Endometrial microvascular endothelial cells (primary cell): ENCODE data around the gene ATG10. TPM values are rescaled to one million over a fixed set of nuclear protein-coding genes. Genes with fewer than 3 reads are reported as not detected.

Experiments
- in situ Hi-C: cut with HindIII; loops from 2 replicates; pipeline ENCODE4 v1.10.0; 2017; ENCODE audit warnings: low sequenced_read_pairs, low pct_unique_long_range_greater_than_20kb; ENCODE audit errors: inconsistent ontology term
- total RNA-seq: library from RNA; depleted of rRNA; stranded (reverse); fragments of >200 nt; gene quantifications from one replicate; pipeline ENCODE4 v1.2.3, GENCODE V29; 2015; ENCODE audit errors: inconsistent ontology term

ATG10 gene
- total RNA-seq, 1 donor from 2014 or later = 9.9 TPM

DNA sequence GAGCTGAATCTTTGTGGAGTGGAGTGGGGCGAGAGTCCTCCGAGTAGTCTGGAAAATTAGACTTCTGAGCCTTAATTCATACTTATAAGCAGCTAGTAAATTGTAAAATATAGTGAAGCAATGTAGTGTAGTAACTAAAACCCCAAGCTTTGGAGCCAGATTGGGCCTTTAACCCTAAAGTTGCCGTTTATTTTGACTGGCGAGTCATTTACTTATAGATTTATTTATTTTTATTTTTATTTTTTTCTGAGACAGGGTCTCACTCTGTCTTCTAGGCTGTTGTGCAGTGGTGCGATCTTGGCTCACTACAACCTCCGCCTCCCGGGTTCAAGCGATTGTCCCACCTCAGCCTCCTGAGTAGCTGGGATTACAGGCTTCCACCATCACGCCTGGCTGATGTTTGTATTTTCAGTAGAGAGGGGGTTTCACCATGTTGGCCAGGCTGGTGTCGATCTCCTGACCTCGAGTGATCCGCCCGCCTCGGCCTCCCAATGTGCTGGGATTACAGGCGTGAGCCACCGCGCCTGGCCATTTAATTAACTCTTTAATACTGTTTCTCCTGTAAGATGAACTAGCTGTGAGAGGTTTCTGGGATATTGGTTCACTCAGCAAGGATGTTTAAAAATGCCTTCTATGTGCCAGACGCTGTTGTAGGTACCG is 307.0 kb downstream of the ATG10 start:
- in situ Hi-C loops = no loop called here

DNA sequence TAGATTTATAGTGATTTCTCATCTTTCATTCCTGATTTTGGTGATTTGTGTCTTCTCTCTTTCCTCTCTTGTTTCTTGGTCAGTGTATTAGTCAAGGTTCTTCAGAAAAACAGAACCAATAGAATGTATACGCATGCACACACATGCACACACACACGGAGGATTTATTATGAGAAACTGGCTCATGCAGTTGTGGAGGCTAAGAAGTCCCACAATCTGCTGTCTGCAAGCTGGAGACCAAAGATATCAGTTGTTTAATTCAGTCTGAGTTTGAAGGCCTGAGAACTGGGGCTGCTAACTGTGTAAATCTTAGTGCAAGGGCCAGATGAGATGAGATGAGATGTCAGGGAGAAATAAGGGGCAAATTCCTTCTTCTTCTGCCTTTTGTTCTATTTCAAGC is 312.1 kb downstream of the ATG10 start:
- in situ Hi-C loops = no loop called here

DNA sequence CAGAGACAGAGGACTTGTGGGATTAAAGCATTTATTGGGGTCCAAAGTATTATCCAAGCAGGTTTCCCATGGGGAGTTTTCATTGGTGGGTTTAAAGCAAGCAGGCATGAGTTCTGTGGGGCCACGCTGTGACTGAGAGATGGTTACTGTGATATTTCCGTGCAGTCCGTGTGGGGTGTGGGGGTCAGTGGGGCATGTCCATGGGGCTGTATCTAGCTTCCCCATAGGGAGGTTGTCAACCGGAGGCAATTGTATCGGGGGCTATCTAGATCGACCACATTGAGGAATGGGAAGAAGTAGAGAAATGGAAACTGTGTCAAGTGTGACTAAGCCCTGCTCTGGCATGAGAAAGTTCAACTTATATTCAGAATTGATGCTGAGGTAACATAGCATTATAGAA is 313.4 kb downstream of the ATG10 start:
- in situ Hi-C loops = no loop called here

DNA sequence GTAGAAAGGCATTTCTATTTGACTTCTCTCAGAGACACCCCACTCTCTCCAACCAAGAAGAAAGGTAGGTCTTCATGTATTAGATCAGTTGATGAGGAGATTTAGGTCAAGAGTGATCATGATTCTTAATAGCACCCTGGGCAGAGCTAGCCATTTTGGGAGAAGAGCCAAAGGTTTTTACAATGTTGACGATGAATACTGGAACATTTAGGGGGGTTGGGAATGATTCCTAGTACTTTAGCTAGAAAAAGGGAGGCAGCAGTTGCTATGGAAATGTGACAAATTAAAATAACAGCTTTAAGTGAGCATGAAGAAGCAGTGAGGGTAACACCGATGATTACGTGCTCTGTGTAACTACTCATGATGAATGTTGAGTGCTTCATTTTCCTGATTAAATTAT is 315.8 kb downstream of the ATG10 start:
- in situ Hi-C loops = no loop called here

DNA sequence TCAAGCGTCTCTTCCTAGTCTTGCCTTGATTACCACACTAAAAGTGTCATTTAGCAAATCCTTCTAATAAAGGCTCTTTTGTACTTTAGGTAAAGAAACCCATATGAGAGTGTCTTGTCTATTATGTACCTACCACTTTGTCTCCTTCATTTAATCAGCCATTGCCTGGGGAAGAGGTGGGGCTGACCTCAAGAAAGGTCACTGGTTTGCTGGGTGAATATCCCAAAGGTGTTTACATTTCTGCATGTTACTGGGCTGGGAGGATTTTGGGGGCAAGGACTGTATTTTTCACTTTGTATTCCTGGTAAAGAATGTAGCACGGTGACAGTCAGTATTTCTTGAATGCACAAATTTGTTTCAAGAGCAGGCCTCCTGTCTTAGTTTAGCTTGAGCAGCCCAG is 318.2 kb downstream of the ATG10 start:
- in situ Hi-C loops = no loop called here

DNA sequence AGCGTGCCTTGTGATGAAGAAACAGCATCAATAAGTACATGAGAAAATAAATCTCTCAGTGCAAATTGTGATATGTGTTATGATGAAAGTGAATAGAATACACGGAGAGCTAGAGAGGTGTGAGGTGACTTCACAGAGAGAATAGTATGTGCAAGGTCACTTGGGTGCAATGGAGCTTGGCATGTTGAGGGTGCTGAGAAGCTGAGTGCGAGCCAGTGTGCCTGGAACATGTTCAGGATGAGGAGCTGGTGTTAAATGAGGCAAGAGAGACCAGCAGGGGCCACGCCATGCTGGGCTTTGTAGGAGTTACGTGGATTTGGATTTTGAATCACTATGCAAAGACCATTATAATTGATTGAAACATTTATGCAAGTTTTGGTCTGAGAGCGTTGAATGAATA is 319.1 kb downstream of the ATG10 start:
- in situ Hi-C loops = no loop called here

DNA sequence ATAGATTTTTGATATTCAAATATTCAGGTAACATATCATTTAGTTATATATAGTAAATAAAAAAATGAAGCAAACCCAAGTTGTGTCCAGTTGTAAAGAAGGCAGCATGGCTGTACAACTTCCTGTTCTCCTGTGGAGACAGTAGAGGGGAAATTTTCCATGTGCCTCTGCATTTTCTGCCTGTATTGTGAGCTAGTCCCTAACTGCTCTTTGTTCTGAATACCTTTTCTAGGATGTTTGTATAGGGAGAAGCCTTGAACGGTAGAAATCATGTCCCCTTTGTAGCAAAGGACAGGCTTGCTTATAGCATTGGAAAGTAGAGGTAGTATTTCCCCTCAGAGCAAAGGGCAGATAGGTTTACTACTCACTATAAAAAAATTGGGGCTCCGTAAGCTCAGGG is 319.6 kb downstream of the ATG10 start:
- in situ Hi-C loops = no loop called here

DNA sequence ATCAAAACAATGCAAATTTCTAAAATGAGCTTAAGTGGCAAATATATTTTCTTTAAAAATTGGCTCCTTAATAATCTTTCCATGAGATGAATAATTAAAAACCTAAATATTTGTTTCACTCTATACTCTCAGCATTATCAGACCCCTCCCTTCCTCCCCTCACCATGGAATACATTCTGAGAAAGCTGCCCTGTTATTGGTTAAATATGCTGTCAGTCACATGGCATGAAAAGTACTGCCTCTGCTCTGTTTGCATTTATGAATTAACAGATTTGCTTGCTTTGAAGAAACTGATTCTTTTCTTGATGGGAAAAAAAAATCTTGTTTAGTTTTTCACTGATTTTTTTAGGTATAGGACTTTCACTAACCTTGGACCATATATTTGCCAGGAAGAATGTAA is 323.3 kb downstream of the ATG10 start:
- in situ Hi-C loops = no loop called here

DNA sequence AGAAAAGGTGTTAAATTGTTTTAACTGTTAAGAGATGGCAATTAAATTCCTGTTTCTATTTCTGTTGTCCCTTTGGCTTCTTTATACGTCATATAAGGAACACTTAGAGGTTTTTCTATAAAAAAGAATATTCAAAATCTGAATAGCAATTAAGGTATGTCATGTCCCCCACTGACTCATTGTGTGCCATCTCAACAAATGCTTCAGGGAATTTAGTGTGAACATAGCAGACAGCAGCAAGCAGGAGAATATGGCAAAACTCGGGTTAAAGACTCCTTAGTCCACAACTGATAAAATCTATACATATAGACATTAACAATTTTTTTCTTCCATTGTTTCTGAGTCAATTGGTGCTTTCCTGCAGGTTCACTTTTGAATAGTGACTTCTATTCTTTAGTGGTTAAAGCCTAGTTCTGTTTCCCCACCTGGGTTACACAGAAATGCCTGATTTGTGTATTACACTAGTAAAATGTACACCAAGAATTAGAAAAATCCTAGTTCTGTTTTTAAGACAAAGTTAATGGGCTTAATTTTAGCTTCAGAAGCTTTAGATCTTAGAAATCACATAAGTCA is 324.2 kb downstream of the ATG10 start:
- in situ Hi-C loops = no loop called here

DNA sequence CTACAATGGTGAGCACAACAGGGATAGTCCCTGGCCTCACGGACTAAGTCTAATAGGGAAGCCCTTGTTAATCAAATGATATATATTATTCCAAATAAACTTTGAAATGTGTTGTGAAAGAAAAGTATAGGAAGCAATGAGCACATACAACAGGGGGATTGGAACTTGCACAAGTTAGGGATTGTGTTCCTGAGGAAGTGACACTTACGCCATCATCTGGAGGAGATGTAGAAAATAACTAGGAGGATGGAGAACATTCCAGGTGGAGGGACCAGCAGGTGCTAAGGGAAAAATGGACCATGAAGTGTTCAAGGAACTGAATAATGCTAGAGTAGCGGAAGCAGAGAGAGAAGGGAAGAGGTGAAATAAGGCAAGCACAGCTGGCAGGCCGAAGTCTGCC is 325.1 kb downstream of the ATG10 start:
- in situ Hi-C loops = no loop called here

DNA sequence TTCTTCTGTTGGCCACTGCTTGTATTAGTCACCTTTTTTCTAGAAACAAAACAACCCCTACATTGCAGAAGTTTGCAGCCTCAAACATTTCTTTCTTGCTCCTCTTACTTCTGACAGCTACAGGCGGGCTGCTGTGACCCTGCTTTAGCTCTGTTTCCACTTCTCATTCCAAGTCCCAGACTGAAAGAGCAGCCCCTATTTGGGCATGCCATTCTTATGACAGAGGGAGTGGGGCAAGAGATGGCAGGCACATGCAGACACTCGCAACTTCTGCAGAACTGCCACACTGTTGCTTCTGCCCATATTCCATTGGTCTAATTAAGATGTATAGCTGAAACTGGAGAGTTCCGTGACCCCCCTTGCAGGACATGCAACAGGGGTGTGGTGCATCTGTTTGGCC is 325.9 kb downstream of the ATG10 start:
- in situ Hi-C loops = no loop called here

DNA sequence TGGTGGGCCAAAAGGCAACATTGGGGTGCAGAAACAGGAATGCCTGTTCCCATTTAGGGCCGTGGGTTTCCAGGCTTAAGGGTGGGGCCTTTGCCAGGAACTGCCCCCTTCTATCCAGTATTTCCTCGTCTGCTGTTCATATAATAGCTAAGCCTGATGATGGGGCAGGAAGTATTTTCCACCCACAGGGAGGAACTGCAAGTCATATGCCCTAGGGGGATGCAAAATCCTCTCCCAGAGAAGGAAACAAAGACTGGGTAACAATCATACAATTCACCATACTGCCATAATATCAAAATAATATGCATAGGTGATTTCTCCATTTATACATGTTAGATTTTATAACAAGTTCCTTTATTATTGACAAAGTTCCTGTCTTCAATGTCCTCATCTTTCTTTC is 326.8 kb downstream of the ATG10 start:
- in situ Hi-C loops = no loop called here

DNA sequence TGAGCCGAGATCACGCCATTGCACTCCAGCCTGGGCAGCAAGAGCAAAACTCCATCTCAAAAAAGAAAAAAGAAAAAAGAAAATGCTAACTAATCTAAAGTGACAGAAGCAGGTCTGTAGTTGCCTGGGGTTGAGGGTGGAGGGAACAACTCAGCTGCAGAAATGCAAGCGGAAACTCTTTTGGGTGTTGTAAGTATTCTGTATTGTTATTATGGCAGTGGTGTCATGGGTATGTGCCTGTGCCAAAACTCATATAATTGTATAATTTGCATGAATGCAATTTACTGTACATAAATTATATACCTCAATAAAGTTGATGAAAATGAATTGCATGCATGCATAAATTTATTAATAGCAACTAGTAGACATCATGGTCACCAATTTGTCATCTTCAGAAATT is 329.4 kb downstream of the ATG10 start:
- in situ Hi-C loops = no loop called here

Other genes with a start within 250 kb of the ATG10 start
- gene SSBP2, start 220.9 kb upstream of the ATG10 start, total RNA-seq = 22.6 TPM